Measurements from ENCODE around the gene PDK3. TPM values are rescaled to one million over a fixed set of nuclear protein-coding genes. Genes with fewer than 3 reads are reported as not detected.

Gene PDK3
- total RNA-seq, 1 experiment from 2014 or later, result 9.6 TPM

GRCh38 chrX:24482823-24483415, 17.8 kb downstream of the PDK3 start:
- no peaks in the 10 kb centered on the region for H3K4me1 ChIP-seq (ENCODE audit: control insufficient read depth in 1 of 2, insufficient read depth in 2 of 2, low read length in 2 of 2)
- no peak overlapping the region for H3K9ac ChIP-seq (ENCODE audit: low read length)
- POLR2A ChIA-PET, result no interaction called here
- H3K9me3 ChIP-seq (ENCODE audit: control insufficient read depth in 1 of 2, insufficient read depth in 1 of 2, low read depth in 1 of 2, low read length in 2 of 2), result no peaks in the 10 kb centered on the region
- TF ChIP-seq RAD21 (IDR thresholded peaks at IDR 0.05; ENCODE audit: low read depth), result no peak
- TF ChIP-seq EZH2 (IDR thresholded peaks at IDR 0.05), result no peak
- TF ChIP-seq SIN3A (IDR thresholded peaks at IDR 0.05; ENCODE audit: low read depth), result no peak
- TF ChIP-seq MAX (IDR thresholded peaks at IDR 0.05), result no peak
- no peak for TF ChIP-seq FOSL1 (IDR thresholded peaks at IDR 0.05; ENCODE audit: low read depth)
- TF ChIP-seq, protein P1, sequence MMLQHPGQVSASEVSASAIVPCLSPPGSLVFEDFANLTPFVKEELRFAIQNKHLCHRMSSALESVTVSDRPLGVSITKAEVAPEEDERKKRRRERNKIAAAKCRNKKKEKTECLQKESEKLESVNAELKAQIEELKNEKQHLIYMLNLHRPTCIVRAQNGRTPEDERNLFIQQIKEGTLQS (IDR thresholded peaks at IDR 0.05), result no peak
- TF ChIP-seq ELF1 (IDR thresholded peaks at IDR 0.05; ENCODE audit: borderline replicate concordance, low read depth), result no peak
- no peak for TF ChIP-seq TCF7L2 (IDR thresholded peaks at IDR 0.05; ENCODE audit: borderline replicate concordance, extremely low read depth, insufficient read depth, insufficient read length)
- no peak for TF ChIP-seq SRF (IDR thresholded peaks at IDR 0.05; ENCODE audit: low read depth)
- no peak for TF ChIP-seq ZFX (IDR thresholded peaks at IDR 0.05)
- TF ChIP-seq, protein P2, sequence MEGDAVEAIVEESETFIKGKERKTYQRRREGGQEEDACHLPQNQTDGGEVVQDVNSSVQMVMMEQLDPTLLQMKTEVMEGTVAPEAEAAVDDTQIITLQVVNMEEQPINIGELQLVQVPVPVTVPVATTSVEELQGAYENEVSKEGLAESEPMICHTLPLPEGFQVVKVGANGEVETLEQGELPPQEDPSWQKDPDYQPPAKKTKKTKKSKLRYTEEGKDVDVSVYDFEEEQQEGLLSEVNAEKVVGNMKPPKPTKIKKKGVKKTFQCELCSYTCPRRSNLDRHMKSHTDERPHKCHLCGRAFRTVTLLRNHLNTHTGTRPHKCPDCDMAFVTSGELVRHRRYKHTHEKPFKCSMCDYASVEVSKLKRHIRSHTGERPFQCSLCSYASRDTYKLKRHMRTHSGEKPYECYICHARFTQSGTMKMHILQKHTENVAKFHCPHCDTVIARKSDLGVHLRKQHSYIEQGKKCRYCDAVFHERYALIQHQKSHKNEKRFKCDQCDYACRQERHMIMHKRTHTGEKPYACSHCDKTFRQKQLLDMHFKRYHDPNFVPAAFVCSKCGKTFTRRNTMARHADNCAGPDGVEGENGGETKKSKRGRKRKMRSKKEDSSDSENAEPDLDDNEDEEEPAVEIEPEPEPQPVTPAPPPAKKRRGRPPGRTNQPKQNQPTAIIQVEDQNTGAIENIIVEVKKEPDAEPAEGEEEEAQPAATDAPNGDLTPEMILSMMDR (IDR thresholded peaks at IDR 0.05 in 2 of 3, conservative IDR thresholded peaks at IDR 0.05 in 1 of 3; ENCODE audit: borderline replicate concordance in 1 of 3, insufficient read depth in 1 of 3, low read depth in 2 of 3, low read length in 2 of 3), result no peak
- no peaks in the 10 kb centered on the region for H3K9me2 ChIP-seq (ENCODE audit: insufficient read depth)
- no TSS peak for BruUV-seq (replicated peaks)
- no peaks in the 10 kb centered on the region for H3K36me3 ChIP-seq (ENCODE audit: control insufficient read depth in 1 of 2, insufficient read depth in 2 of 2, low read length in 2 of 2)
- no peak overlapping the region for H3K4me2 ChIP-seq (ENCODE audit: low read length)
- ATAC-seq, result no peak
- no peak overlapping the region for H2AFZ ChIP-seq (ENCODE audit: low read depth, low read length, poor library complexity, severe bottlenecking)
- CTCF ChIA-PET, result no interaction called here
- H3K4me3 ChIP-seq (replicated peaks in 1 of 2; ENCODE audit: low read depth in 1 of 2, low read length in 2 of 2), result no peak overlapping the region
- intact Hi-C loops (cut with micrococcal nuclease), result no loop called here
- H4K20me1 ChIP-seq (ENCODE audit: insufficient read depth), result no peaks in the 10 kb centered on the region
- H3K79me2 ChIP-seq (ENCODE audit: insufficient read depth, low read length), result no peaks in the 10 kb centered on the region
- RAD21 ChIA-PET (ENCODE audit: low non-redundant PET in 1 of 2, low total read pairs in 2 of 2, uncharacterized antibody in 2 of 2, unreplicated experiment in 2 of 2), result no interaction called here
- no peak overlapping the region for H3K27ac ChIP-seq (ENCODE audit: low read depth, low read length)
- DNase-seq (ENCODE audit: low read depth, low spot score), result no peak
- no peaks in the 10 kb centered on the region for H3K27me3 ChIP-seq (ENCODE audit: insufficient read depth, low read length)

Measured in HCT116 (cell line).